HG02623 (cell line): ENCODE measurements around the gene CLDND1.

Experiments used
- ATAC-seq: cut with Tn5 transposase; IDR thresholded peaks from one replicate; pipeline ENCODE4 v1.9.1; 2021; ENCODE audit warnings: moderate library complexity; ENCODE audit not compliant: unreplicated experiment

CLDND1 gene

DNA sequence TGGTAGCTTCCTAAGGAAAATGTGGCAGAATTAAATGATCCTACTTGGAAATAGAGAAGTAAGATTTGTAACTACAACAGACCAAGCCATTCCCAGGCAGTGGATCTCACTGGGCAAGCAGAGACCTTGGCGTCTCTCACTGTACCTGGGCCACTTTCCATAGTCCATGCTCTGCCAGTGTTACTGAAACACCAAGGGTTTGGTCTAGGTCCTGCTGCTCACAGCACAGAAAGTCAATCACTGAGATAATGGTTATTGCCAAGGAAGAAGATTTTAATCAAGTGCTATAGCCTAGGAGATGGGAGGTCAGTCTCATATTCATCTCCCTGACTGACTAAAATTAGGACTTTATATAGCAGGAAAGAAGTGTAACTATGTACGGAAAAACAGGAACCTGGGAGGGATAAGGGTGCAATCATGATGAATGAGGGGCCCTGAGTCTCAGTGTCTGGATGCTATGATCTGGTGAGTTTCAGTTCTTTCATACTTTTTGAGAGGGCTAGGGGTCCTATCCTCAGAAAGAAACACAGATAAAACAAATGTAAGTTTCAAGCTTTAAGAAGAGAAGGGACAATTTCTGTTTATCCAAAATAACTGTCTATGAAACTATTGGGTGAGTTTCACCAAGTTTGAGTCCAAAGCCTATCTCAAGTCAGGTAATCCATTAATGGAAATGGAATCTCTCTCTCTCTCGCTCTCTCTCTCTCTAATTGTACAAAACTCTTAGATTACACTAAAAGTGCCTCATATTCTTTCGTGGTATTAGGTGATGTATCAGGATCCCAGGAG lies 29.7 kb upstream of the CLDND1 start:
- no peak for ATAC-seq

GRCh38 chr3:98551754-98552153 lies 29.1 kb upstream of the CLDND1 start:
- ATAC-seq: no peak

- no peak for ATAC-seq
Observed at GRCh38 chr3:98551236-98551635, 28.5 kb upstream of the CLDND1 start.

- no peak for ATAC-seq
Observed at GRCh38 chr3:98550833-98551232, 28.1 kb upstream of the CLDND1 start.

DNA sequence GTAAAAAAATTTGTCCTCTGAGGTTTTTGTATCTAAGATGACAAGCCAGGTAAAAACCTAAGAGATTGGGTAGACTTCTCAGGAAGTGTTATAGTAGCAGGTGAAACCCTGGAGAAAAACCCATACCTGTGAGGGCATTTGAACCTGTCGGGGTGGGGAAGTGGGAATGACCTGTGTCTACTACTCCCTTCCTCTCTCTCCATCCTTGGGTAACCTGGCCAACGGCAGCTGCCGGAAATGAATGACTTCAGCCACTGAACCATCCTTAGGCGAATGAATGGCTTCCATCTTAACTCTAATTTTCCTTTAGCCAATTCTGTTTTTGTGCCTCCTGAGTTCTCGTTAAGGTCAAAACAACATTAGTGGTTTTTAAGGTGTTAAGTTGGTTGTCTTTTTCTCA lies 25.8 kb upstream of the CLDND1 start:
- ATAC-seq: no peak

DNA sequence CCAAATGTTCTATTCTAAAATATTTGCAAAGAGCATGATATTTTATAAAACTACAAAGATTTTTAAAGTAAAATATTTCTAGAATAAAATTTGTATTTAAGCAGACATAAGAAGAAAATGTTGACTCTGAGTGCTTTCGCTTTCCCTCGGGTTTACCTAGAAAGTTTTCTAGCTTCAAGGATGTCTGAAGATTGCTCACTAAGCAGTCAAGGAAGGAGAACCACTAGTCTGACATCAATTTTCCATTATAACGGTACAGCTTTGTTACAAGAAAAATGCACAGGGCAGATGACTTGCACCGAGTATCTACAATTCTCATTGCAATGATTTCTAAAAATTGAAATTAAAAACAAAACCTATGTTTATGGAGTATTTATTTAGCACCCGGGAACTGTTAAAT lies 23.2 kb upstream of the CLDND1 start:
- peak; percentile 48 for ATAC-seq

DNA sequence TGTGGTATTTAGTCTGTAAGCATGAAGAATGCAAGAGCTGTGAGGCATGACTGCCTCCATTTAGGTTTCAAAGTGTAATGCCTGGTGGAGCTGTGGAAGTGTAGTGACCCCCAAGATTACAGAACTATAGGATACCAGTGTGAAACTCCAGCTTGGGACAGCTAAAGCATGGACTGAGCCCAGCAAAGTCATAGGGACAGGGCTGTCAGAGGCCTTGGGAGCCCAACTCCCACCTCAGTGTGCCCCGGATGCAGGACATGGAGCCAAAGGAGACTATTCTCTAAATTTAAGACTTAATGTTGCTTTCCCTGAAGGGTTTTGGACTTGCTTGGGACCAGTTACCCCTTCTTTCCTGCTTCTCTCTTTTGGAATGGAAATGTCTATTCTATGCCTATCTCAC lies 19.9 kb upstream of the CLDND1 start:
- no peak for ATAC-seq

GRCh38 chr3:98541695-98542094 lies 19.0 kb upstream of the CLDND1 start:
- no peak for ATAC-seq

GRCh38 chr3:98540346-98540745 lies 17.6 kb upstream of the CLDND1 start:
- peak; percentile 46 for ATAC-seq

DNA sequence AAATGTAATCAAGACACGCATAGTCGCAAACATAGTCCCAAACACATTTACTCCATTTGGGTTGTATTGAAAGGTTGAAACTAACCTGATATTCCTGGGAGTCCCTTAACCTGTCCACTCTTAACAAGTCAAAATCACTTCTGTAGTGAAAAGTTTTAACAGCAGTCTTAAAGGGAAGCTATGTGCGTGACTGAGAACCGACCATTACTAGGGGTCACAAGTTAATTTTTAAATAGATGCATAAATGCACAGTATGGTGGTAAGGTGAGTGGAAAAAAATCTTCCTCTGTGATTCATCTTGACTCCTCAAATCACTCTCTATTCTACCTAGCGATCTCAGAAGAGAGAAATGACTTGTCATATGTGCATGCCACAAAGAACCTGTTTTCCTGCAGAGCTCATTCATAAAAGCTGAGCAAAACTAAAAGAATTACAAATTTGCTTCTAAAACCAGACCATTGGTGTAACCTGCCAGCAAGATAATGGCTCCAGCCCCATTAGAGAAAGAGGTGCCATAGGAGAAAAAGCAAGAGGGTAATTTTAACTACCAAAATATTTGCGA lies 13.8 kb upstream of the CLDND1 start:
- ATAC-seq: peak; percentile 67

DNA sequence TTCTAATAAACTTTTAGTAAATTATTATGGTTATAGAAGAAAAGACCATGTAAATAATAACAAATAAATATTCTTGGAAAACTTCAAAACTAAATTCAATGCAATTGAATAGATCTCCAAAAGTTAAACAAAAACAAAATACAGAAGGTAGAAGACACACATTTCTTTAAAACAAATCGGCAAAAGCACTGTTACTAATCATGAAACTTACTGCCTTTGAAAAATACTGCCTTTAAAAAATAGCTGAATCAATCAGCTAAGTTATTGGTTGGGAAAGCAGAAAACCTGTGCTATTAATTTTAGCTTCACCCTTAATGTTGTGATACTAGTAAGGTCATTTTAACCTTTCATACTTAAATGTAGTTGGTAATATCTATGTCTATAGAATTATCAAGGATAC lies 12.0 kb upstream of the CLDND1 start:
- no peak for ATAC-seq

DNA sequence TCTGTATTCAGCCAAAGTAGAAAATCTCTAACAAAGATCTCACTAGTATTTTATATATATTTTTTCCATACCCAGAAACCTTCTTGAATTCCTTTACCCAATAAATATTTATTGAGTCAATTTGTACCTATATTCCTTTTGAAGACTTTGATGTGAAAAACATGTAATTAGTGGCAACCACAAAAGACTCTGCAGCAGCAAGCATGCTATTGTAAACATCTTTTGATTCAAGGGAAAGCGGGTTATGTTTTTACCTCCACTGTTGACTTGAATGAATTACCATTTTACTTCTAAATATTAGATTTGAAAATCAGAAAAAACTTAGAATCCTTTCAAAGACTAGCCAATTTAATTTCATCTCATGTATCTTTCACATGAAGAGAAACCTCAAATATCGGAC lies 11.5 kb upstream of the CLDND1 start:
- no peak for ATAC-seq

- ATAC-seq: no peak
Observed at GRCh38 chr3:98532709-98533571, 10.2 kb upstream of the CLDND1 start.

DNA sequence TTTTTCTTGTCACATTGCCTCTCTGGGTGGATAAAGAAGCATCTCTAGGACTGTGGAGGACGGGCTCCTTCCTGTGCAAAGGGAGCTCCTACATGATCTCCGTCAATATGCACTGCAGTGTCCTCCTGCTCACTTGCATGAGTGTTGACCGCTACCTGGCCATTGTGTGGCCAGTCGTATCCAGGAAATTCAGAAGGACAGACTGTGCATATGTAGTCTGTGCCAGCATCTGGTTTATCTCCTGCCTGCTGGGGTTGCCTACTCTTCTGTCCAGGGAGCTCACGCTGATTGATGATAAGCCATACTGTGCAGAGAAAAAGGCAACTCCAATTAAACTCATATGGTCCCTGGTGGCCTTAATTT lies 9.6 kb upstream of the CLDND1 start:
- no peak for ATAC-seq

DNA sequence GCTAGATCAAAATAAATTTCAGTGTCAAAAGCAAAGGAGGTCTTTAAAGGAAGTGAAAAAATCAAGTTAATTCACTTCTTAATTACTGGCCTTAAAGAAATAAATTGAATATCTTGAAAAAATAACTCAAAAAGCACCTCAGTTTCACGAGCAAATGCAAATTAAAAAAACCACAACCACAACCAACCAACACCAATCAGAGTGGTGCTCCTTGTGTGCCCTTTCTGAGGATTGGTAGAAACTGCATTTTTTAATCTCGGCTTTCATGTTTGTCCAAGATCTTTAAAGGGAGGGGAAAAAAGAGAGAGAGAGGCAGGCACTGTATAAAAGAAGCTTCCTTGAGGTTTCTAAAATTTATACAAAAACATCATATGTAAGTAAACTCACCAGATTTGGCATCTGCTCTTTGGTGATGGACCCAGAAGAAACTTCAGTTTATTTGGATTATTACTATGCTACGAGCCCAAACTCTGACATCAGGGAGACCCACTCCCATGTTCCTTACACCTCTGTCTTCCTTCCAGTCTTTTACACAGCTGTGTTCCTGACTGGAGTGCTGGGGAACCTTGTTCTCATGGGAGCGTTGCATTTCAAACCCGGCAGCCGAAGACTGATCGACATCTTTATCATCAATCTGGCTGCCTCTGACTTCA lies 9.0 kb upstream of the CLDND1 start, which contains the start of gene GPR15:
TSS of gene GPR15 (plus strand) at position 357 of the 653 bp plus-strand sequence. CDS start at position 413, 56 bp downstream.
- peak; percentile 32 for ATAC-seq

DNA sequence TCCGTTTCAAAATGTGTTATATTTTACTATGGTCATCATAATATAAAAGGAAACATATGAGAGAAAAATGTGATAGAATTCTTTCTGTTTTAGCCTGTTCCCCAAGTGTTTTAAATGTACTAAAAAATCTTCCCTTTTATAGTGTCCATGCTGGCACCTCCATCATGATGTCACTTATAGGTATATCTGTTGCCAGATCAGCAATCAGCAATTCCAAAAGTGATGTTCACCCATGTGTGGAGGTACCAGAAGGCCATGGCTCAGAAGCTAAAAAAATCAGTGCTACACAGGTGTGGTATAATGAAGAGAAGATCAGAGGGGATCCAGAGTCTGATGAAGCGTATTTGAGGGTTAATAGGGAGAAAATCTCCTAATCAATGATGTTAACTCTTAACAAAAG lies 8.0 kb upstream of the CLDND1 start:
- ATAC-seq: no peak

- no peak for ATAC-seq
Observed at GRCh38 chr3:98529856-98530459, 7.3 kb upstream of the CLDND1 start.

- ATAC-seq: no peak
Observed at GRCh38 chr3:98528474-98529346, 6.0 kb upstream of the CLDND1 start.

DNA sequence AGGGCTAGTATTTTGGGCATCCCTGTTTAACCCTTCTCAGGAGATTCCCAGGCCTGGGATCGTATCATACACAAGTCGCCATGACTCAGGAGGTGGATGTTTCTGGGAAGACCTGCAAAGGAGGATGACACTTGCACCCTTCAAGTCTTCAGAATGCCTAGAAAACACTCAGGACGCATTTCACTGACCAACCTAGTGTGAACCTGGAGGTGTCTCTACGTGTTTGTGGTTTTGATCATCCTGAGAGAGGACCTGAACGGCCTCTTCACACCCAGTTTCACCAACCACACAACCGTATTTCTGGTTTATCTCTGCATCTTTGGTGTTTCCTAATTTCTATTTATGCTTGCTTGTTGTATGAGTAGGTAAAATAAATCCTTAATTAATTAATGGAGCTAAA lies 2.8 kb upstream of the CLDND1 start:
- ATAC-seq: no peak
